Measurements from ENCODE around the gene ZNF70. TPM values are rescaled to one million over a fixed set of nuclear protein-coding genes. Genes with fewer than 3 reads are reported as not detected.

ZNF70 gene
- total and polyA plus RNA-seq, 10 of the 15 experiments (the other 5 are each of a cell fraction or from before 2014, with no cell fraction given) = 0.15 to 2.3 (median 0.85) TPM

- ATAC-seq = no peak
These were observed 36.0 kb downstream of the ZNF70 start for GRCh38 chr22:23714596-23715578.

More at GRCh38 chr22:23714596-23715578, 36.0 kb downstream of the ZNF70 start:
- Histone ChIP-seq H3K4me3 (no peak overlapping the region), H3K36me3 (ENCODE audit: control insufficient read depth in 2 of 2, insufficient read depth in 2 of 2, low read length in 1 of 2) (peaks cover 7 to 16% of the 10 kb centered on the region in 2 experiments; a peak in 3 of 4 replicates), H2AFZ (ENCODE audit: control insufficient read depth, low read depth, low read length) (no peak overlapping the region), H3K27ac (ENCODE audit: control insufficient read depth, insufficient read depth) (no peak overlapping the region), H3K79me2 (ENCODE audit: control insufficient read depth, insufficient read depth, low read length) (peaks cover 12% of the 10 kb centered on the region), H3K4me1 (ENCODE audit: control insufficient read depth, insufficient read depth, low read length) (peaks cover 14% of the 10 kb centered on the region), H4K20me1 (ENCODE audit: control insufficient read depth, insufficient read depth) (no peaks in the 10 kb centered on the region), H3K9ac (ENCODE audit: control insufficient read depth, insufficient read depth, low read length) (no peak overlapping the region), H3K9me3 (replicated peaks; ENCODE audit: control insufficient read depth, insufficient read depth, low read length) (no peaks in the 10 kb centered on the region), H3K27me3 (replicated peaks in 1 of 2; ENCODE audit: control insufficient read depth in 2 of 2, insufficient read depth in 2 of 2, low read length in 1 of 2) (no peaks in the 10 kb centered on the region), H3K4me2 (ENCODE audit: control insufficient read depth, insufficient read depth) (no peak overlapping the region)
- ChIA-PET RAD21 (ENCODE audit: unreplicated experiment) (no interaction called here), CTCF (no interaction called here), POLR2A (interaction anchor here (0.7 kb wide), 1 partner anchor 132 kb away, joined by 3 read pairs; no protein-coding TSS in a partner anchor), SMC1A (ENCODE audit: uncharacterized antibody, unreplicated experiment) (interaction anchor here (1.5 kb wide), 1 partner anchor 142 kb away, joined by 3 read pairs; the partner anchor contains the start of gene SLC2A11)
- FAIRE-seq = no peak
- no peak for DNase-seq (ENCODE audit: low read depth, low spot score)
- intact Hi-C loops (cut with micrococcal nuclease; ENCODE audit: unreplicated experiment) = no loop called here
- in situ Hi-C loops (cut with MboI) = no loop called here
- 96% methylated on average over 23 of the region's 23 CpGs for WGBS (ENCODE audit: insufficient coverage, insufficient replicate concordance, low lambda C conversion rate, missing lambda C conversion rate)
- no TSS peak for BruUV-seq (replicated peaks)
- TF ChIP-seq, protein P1, sequence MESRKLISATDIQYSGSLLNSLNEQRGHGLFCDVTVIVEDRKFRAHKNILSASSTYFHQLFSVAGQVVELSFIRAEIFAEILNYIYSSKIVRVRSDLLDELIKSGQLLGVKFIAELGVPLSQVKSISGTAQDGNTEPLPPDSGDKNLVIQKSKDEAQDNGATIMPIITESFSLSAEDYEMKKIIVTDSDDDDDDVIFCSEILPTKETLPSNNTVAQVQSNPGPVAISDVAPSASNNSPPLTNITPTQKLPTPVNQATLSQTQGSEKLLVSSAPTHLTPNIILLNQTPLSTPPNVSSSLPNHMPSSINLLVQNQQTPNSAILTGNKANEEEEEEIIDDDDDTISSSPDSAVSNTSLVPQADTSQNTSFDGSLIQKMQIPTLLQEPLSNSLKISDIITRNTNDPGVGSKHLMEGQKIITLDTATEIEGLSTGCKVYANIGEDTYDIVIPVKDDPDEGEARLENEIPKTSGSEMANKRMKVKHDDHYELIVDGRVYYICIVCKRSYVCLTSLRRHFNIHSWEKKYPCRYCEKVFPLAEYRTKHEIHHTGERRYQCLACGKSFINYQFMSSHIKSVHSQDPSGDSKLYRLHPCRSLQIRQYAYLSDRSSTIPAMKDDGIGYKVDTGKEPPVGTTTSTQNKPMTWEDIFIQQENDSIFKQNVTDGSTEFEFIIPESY (IDR thresholded peaks at IDR 0.05) = 0 out of 2 replicates have a peak, but pooled peaks have one; percentile 36
- TF ChIP-seq BCL11A (IDR thresholded peaks at IDR 0.05; ENCODE audit: low read depth, low read length) (no peak), LARP7 (IDR thresholded peaks at IDR 0.05) (no peak)
